GM21390 (cell line): ENCODE data around the gene RGS17.
"Not testable (repeated sequence)": the region's sequence is repeated elsewhere in the genome, so short reads cannot be mapped to it uniquely, and the experiment has no call there.

ENCODE experiments used
- ATAC-seq: cut with Tn5 transposase; IDR thresholded peaks from one replicate; pipeline ENCODE4 v1.9.1; 2021; ENCODE audit not compliant: unreplicated experiment

The RGS17 gene

DNA sequence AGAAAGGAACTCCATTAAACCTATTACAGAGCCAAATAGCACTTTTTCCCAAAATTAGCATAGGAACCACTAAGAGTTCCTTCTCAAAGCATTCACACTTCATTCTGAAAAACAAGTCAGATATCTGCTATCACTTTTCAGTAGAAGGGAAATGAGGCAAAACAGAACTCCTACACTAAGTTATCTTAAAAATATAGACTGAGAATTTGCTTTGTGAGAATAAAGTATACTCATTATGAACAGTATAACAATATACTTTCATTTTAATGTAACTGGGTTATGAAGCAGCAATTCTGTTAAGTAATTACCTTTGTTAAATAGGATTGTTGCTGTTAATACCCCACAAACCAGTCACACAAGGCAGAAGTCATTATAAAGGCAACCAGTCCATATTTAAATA is 137.2 kb downstream of the RGS17 start:
- ATAC-seq = no peak

DNA sequence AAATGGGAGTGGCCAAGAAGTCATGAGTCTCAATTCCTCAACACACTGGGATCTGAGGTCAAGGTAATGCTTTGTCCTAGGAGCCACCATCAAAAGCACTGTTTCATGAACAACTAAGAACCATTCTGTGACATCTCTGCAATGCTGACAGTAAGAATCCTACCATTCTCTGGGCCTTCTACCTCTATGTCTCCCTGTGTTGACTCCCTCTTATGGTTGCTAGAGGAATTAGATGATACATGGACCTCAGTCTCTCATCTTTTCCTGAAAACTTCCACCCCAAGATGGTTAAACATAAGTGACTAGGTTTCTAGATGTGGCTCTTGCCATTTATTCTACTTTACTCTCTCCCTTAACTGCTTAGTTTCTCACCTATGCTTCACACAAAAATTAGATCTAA is 137.7 kb downstream of the RGS17 start:
- no peak for ATAC-seq

DNA sequence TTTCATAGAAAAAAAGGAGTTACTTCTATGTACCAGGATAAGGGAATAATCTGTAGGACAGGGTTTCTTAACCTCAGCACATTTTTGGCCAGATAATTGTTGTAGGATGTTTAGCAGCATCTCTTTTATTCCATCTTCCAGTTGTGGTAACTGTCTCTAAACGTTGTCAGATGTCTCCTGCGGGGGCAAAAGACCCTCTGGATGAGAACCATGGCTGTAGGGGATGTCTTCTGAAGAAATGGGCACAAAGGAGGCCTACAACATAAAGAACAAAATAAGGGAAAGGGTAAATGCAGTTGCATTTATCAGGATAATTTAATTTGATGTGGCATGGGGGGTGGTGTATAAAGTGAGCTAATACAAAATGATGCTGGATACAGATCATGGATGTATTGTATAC is 144.1 kb downstream of the RGS17 start:
- no peak for ATAC-seq

GRCh38 chr6:152985300-152985699 is 145.8 kb downstream of the RGS17 start:
- ATAC-seq = not testable (repeated sequence)

DNA sequence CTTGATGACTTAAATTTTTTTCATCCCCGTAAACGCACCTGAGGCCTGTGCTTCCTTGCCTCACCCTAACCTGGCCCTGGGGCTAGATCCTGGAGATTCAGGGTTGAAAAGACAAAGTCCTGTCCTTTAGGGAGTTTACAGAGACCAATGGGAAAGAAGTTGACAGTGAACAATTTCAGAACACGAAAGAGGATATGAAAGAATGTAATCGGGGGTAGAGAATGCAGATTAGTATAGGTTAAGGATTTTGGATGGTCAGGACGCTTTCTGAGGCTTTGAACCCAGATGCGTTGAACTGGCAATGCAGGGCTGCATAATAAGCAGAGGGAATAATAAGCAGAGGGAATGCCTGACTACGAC is 146.6 kb downstream of the RGS17 start:
- ATAC-seq = peak; percentile 35

GRCh38 chr6:152983637-152984512 is 147.2 kb downstream of the RGS17 start:
- peak; percentile 23 for ATAC-seq

DNA sequence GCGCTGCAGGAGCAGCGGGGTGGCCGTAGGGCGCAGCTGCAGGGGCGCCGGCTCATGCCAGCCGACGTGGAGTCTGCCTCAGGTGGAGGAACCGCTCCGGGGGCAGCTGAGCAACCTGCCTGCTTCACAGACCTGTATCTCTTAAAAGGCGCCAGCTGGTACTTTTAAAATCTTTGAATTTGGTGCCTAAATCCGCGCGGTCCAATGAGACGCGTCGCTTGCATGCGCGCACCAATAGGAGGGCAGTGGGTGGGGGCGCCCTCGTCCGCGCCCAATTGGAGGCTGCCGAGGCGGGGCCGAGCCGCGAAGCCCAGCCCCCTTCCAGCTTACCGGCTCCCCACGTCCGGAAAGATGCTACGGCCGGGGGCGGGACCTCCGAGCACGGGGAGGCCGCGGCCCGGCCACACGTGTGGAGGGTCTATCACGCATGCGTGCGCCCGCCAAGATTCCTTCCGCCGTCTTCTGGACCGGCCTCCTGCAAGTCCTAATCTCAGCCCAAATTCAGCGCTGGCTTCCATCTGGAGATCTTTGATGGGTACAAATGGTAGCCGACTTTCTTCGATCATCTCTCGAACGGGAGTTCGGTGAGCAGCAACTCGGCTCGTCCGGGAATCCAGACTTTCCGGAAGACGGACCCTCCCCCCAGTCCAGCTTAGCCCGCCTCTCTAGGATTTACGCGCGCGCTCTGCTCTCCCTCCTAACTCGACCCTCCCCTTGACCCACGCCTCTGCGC is 148.0 kb downstream of the RGS17 start, which contains the start of gene FBXO5:
TSS of gene FBXO5 (minus strand) at position 138 of the 733 bp plus-strand sequence. CDS start at position 56, 82 bp downstream.
- peak; percentile 80 for ATAC-seq

GRCh38 chr6:152981989-152982903 is 148.8 kb downstream of the RGS17 start:
- ATAC-seq = peak; percentile 2

DNA sequence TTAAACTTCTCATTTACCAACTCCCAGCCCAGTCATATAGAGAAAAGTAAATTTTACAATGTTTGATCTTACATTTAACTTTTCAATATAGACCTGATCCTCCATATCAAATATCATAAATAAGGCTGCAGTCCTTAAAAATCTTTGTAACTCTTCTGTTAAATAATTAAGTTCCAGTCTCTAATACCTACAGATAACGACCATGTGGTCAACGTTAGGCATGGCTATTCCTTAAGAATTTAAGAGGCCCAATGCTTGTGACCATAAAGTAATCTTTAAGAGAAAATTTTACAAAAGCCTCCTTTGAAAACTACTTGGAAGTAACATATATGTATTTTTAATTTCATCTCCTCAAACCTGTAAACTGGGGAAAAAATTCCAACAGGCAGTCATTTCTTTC is 149.9 kb downstream of the RGS17 start:
- no peak for ATAC-seq

GRCh38 chr6:152980656-152981055 is 150.4 kb downstream of the RGS17 start:
- no peak for ATAC-seq

- ATAC-seq = no peak
Measured at GRCh38 chr6:152979116-152979515, 152.0 kb downstream of the RGS17 start.

DNA sequence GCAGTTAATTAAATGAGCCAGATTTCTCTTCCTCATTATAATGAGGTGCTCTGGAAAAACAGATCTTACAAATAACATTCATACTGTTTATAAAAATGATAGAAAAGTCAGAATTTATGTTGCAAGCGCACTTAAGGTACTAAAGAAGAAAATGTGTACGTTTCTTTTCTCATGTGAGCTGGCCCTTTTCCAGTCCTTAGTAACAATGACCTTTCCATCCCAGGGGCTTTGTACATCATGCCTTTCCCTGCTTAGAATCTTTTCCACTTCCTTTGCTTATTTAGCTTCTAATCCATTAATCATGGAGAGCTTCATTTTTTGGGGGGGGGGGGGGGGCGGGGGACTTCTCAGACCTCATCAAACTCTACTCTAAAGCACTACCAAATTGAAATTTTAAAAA is 153.0 kb downstream of the RGS17 start:
- no peak for ATAC-seq

DNA sequence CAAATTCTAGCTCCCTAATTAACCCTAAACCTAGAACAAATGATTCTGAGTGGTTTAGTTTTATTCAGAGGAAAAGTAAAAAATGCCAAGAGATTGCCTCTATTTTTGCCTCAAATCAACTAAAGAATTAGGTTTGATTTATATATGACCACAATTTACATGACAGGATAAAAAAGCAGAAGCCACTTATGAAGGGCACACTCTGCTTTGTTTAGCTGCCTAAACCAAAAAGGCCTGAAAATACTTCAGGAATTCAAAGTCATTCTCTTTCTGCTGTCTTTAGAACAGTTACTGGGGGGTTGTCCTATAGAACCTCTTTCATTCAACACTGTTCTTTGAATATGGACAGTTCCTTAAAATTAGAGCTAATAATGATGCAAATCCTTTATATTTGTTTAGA is 153.5 kb downstream of the RGS17 start:
- ATAC-seq = no peak

GRCh38 chr6:152976749-152977148 is 154.3 kb downstream of the RGS17 start:
- no peak for ATAC-seq

DNA sequence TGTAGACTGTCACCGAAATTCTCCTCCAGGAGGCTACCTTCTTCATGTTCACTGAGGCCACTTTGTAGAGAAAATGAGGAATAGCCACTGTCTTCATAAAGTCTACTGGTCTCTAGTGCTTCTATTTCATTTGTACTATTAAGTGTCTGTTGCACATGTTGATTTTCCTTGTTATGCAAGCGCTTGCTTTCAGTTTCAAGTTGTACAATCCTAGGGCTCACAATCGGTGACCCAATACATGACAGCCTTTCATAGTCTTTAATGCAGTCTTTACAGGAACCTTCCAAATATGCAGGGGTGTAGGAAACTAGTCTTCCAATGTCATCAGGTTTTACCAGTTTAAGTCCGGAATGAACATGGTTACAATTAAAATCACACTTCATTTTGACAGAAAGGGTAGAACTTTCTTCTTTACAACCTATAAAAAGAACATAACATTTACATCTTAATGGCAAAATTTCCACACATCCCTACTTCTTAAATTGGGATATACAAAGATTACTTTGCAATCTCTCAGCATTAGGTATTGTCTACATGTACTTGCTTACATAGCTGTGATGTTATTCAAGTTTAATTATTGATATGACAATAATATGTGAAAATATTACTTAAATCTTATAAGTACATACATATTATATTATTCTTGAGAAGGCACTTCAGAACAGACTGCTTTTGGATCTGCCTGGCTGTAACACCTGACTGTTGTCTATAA is 155.7 kb downstream of the RGS17 start:
- peak; percentile 51 for ATAC-seq

- no peak for ATAC-seq
Measured at GRCh38 chr6:152973916-152974315, 157.2 kb downstream of the RGS17 start.

GRCh38 chr6:152969688-152970418 is 161.2 kb downstream of the RGS17 start:
- ATAC-seq = no peak

DNA sequence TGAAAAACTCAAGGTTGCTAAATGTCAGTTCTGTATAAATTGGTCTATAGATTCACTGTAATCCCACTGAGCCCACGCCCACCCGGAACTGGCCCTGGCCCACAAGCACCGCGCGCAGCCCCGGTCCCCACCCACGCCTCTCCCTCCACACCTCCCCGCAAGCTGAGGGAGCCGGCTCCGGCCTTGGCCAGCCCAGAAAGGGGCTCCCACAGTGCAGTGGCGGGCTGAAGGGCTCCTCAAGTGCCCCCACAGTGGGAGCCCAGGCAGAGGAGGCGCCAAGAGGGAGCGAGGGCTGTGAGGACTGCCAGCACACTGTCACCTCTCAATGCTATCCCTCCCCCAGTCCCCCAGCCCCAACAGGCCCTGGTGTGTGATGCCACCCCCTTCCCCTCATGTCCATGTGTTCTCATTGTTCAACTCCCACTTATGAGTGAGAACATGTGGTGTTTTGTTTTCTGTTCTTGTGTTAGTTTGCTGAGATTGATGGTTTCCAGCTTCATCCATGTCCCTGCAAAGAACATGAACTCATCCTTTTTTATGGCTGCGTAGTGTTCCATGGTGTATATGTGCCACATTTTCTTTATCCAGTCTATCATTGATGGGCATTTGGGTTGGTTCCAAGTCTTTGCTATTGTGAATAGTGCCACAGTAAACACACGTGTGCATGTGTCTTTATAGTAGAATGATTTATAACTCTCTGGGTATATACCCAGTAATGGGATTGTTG is 164.8 kb downstream of the RGS17 start:
- not testable (repeated sequence) for ATAC-seq

DNA sequence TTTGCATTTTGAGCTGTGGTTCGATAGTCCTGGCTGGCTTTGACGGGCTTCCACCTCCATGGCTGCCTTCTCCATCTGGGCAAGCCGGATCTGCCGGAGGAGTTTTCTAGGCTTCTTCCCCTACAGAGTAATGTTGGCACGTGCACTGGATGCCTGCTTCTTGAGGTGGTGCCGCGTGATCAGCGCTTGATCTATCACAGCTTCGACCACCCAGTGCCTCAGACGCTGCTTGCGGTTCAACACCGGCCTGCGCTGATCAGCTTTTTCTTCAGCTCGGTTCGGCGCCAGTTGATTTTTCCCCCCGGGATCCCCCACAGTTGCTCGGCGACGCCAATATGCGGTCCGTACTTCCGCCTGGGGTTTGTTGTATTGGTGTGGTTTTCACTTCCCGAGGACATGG is 171.7 kb downstream of the RGS17 start:
- ATAC-seq = no peak
